HepG2 (cell line): ENCODE measurements around the gene KCND1. TPM values are rescaled to one million over a fixed set of nuclear protein-coding genes. Genes with fewer than 3 reads are reported as not detected.

Source experiments
- ATF2 ChIP-seq: sonication (generic); formaldehyde crosslinking; IDR thresholded peaks from 2 replicates; pipeline ENCODE4 v1.4.0; 2020; ENCODE audit warnings: missing genetic modification reagents
- CBX1 ChIP-seq: IDR thresholded peaks from one replicate; pipeline ENCODE4 v1.6.1; 2016; ENCODE audit warnings: antibody characterized with exemption, low read depth
- CBX5 ChIP-seq: sonication (generic); formaldehyde crosslinking; IDR thresholded peaks from 2 replicates; pipeline ENCODE4 v1.4.0; 2020; ENCODE audit warnings: missing genetic modification reagents, borderline replicate concordance
- CC2D1A ChIP-seq: sonication (generic); formaldehyde crosslinking; IDR thresholded peaks from 2 replicates; pipeline ENCODE4 v1.8.1; 2023; ENCODE audit warnings: mild to moderate bottlenecking, missing genetic modification reagents
- CEBPB ChIP-seq: IDR thresholded peaks from 2 replicates; pipeline ENCODE4 v1.6.1; 2011; ENCODE audit warnings: low read depth, low read length, improper control_type of control experiment, borderline replicate concordance
- CENPT ChIP-seq: sonication (generic); formaldehyde crosslinking; IDR thresholded peaks from 2 replicates; pipeline ENCODE4 v1.8.0; 2022; ENCODE audit warnings: low read depth, mild to moderate bottlenecking, moderate library complexity, missing genetic modification reagents
- CSRNP1 ChIP-seq: sonication (generic); formaldehyde crosslinking; IDR thresholded peaks from 2 replicates; pipeline ENCODE4 v1.8.1; 2023; ENCODE audit warnings: mild to moderate bottlenecking, missing genetic modification reagents
- DMAP1 ChIP-seq: IDR thresholded peaks from 2 replicates; pipeline ENCODE4 v1.6.1; 2016
- ISX ChIP-seq: sonication (generic); formaldehyde crosslinking; conservative IDR thresholded peaks from 2 replicates; pipeline ENCODE4 v1.5.0; 2020; ENCODE audit warnings: missing genetic modification reagents
- PCBP2 ChIP-seq: fragments of 200-400 bp; formaldehyde crosslinking; optimal IDR thresholded peaks from 2 replicates; pipeline ENCODE3; 2018; ENCODE audit warnings: low read length, low read depth; ENCODE audit not compliant: poor library complexity, severe bottlenecking
- RXRB ChIP-seq: IDR thresholded peaks from 2 replicates; pipeline ENCODE4 v1.6.1; 2016; ENCODE audit warnings: borderline replicate concordance, missing genetic modification reagents, missing compliant biosample characterization
- SALL2 ChIP-seq: sonication (generic); formaldehyde crosslinking; IDR thresholded peaks from 2 replicates; pipeline ENCODE4 v1.8.1; 2023; ENCODE audit warnings: mild to moderate bottlenecking, missing genetic modification reagents, inconsistent platforms
- SIN3B ChIP-seq: fragments of 150-350 bp; IDR thresholded peaks from 2 replicates; pipeline ENCODE4 v1.6.1; 2014; ENCODE audit warnings: low read length
- SPEN ChIP-seq: sonication (generic); formaldehyde crosslinking; IDR thresholded peaks from 2 replicates; pipeline ENCODE4 v1.5.1; 2020; ENCODE audit warnings: low read depth, mild to moderate bottlenecking, missing genetic modification reagents
- XRCC5 ChIP-seq: fragments of 200-400 bp; formaldehyde crosslinking; optimal IDR thresholded peaks from 2 replicates; pipeline ENCODE3; 2017; ENCODE audit warnings: mild to moderate bottlenecking, low read length
- YY1 ChIP-seq: IDR thresholded peaks from 2 replicates; pipeline ENCODE4 v1.6.1; 2011; ENCODE audit warnings: low read length, low read depth, moderate library complexity, mild to moderate bottlenecking; ENCODE audit not compliant: insufficient read depth, insufficient replicate concordance
- ZBTB7A ChIP-seq: sonication (generic); formaldehyde crosslinking; IDR thresholded peaks from 2 replicates; pipeline ENCODE4 v1.8.0; 2022; ENCODE audit warnings: mild to moderate bottlenecking, missing genetic modification reagents
- ZFP1 ChIP-seq: IDR thresholded peaks from 2 replicates; pipeline ENCODE4 v1.6.1; 2016
- ZNF136 ChIP-seq: sonication (generic); formaldehyde crosslinking; IDR thresholded peaks from 2 replicates; pipeline ENCODE4 v1.8.1; 2022; ENCODE audit warnings: low read depth, mild to moderate bottlenecking, moderate library complexity, missing genetic modification reagents
- ZNF292 ChIP-seq: sonication (generic); formaldehyde crosslinking; IDR thresholded peaks from 2 replicates; pipeline ENCODE4 v1.8.1; 2022; ENCODE audit warnings: mild to moderate bottlenecking, low read depth, missing genetic modification reagents, borderline replicate concordance
- ZNF331 ChIP-seq: sonication (generic); formaldehyde crosslinking; IDR thresholded peaks from 2 replicates; pipeline ENCODE4 v1.4.0; 2020; ENCODE audit warnings: missing genetic modification reagents
- ZNF343 ChIP-seq: sonication (generic); formaldehyde crosslinking; IDR thresholded peaks from 2 replicates; pipeline ENCODE4 v1.4.0; 2020; ENCODE audit warnings: mild to moderate bottlenecking, missing genetic modification reagents
- ZNF350 ChIP-seq: sonication (generic); formaldehyde crosslinking; IDR thresholded peaks from 2 replicates; pipeline ENCODE4 v1.4.0; 2020; ENCODE audit warnings: mild to moderate bottlenecking, low read depth, missing genetic modification reagents, borderline replicate concordance
- ZNF639 ChIP-seq: conservative IDR thresholded peaks from 2 replicates; pipeline ENCODE4 v1.6.1; 2018; ENCODE audit warnings: missing genetic modification reagents
- ZNF713 ChIP-seq: sonication (generic); formaldehyde crosslinking; IDR thresholded peaks from 2 replicates; pipeline ENCODE4 v1.4.0; 2020; ENCODE audit warnings: mild to moderate bottlenecking, missing genetic modification reagents
- ZNF782 ChIP-seq: sonication (generic); formaldehyde crosslinking; IDR thresholded peaks from 2 replicates; pipeline ENCODE4 v1.4.0; 2020; ENCODE audit warnings: missing genetic modification reagents, mild to moderate bottlenecking, borderline replicate concordance
- ZNF891 ChIP-seq: sonication (generic); formaldehyde crosslinking; IDR thresholded peaks from 2 replicates; pipeline ENCODE4 v1.5.0; 2020; ENCODE audit warnings: mild to moderate bottlenecking, missing genetic modification reagents
- ZSCAN29 ChIP-seq: sonication (generic); formaldehyde crosslinking; conservative IDR thresholded peaks from 2 replicates; pipeline ENCODE4 v1.4.0; 2020; ENCODE audit warnings: mild to moderate bottlenecking, missing genetic modification reagents
- polyA plus RNA-seq, 8 experiments: library from polyadenylated mRNA; depleted of rRNA in 3 of 8; stranded (reverse) in 7 of 8; unstranded in 1 of 8; fragments of >200 nt; fragmentation: Illumina TruSeq in 4 of 8; extraction: Trizol in 4 of 8; gene quantifications; 2 replicates each; pipeline versions ENCODE4 v1.2.1 to v1.2.3, GENCODE V29; 2011 to 2016; ENCODE audit warnings: low read depth in 4 of 8, missing spikeins in 1 of 8, mixed read lengths in 1 of 8; ENCODE audit not compliant: insufficient read depth in 1 of 8
- total RNA-seq, 5 experiments: library from RNA; depleted of rRNA; stranded (reverse); fragments of >200 nt; fragmentation: Illumina TruSeq; extraction: Trizol; gene quantifications; 2 replicates each; pipeline ENCODE4 v1.2.3, GENCODE V29; 2016; ENCODE audit warnings: low read depth in 1 of 5

Gene KCND1
- total and polyA plus RNA-seq, 2 of the 13 experiments (the other 11 are each of a cell fraction or from before 2014, with no cell fraction given): 0.07 to 0.30 TPM

- TF ChIP-seq ZNF639 (CRISPR knock-in tag): no peak; the same call in 1 of the 2 replicates
- TF ChIP-seq RXRB (CRISPR knock-in tag): 0 out of 2 replicates have a peak, but pooled peaks have one; percentile 10
- TF ChIP-seq ZFP1: no peak
- no peak for TF ChIP-seq CC2D1A (CRISPR knock-in tag)
- TF ChIP-seq CSRNP1 (CRISPR knock-in tag): no peak
- no peak for TF ChIP-seq ATF2 (CRISPR knock-in tag)
- TF ChIP-seq CBX5: peak; percentile 31; the same call in 1 of the 2 replicates
- TF ChIP-seq YY1: no peak
- TF ChIP-seq CEBPB: peak; percentile 89
- no peak for TF ChIP-seq CENPT (CRISPR knock-in tag)
- no peak for TF ChIP-seq ZNF713
- no peak for TF ChIP-seq ZNF343 (CRISPR knock-in tag)
- TF ChIP-seq ZBTB7A (CRISPR knock-in tag): no peak
- TF ChIP-seq ISX (CRISPR knock-in tag): no peak
- TF ChIP-seq CBX1: no peak
- peak; percentile 35; the same call in 1 of the 2 replicates for TF ChIP-seq SPEN (CRISPR knock-in tag)
- no peak for TF ChIP-seq SIN3B
- TF ChIP-seq ZNF350: 0 out of 2 replicates have a peak, but pooled peaks have one; percentile 38
- no peak for TF ChIP-seq ZNF782 (CRISPR knock-in tag)
- TF ChIP-seq ZSCAN29 (CRISPR knock-in tag): no peak
- TF ChIP-seq ZNF891 (CRISPR knock-in tag): no peak
- TF ChIP-seq ZNF136 (CRISPR knock-in tag): no peak
- TF ChIP-seq SALL2 (CRISPR knock-in tag): no peak
- TF ChIP-seq PCBP2: no peak
- TF ChIP-seq DMAP1 (CRISPR knock-in tag): peak; percentile 68
- TF ChIP-seq XRCC5: no peak
- no peak for TF ChIP-seq ZNF292
- no peak for TF ChIP-seq ZNF331 (CRISPR knock-in tag)
Measured at GRCh38 chrX:48957827-48958634, 13.6 kb downstream of the KCND1 start (continued).
